ENCODE measurements around the gene SH2D7.

SH2D7 gene

DNA sequence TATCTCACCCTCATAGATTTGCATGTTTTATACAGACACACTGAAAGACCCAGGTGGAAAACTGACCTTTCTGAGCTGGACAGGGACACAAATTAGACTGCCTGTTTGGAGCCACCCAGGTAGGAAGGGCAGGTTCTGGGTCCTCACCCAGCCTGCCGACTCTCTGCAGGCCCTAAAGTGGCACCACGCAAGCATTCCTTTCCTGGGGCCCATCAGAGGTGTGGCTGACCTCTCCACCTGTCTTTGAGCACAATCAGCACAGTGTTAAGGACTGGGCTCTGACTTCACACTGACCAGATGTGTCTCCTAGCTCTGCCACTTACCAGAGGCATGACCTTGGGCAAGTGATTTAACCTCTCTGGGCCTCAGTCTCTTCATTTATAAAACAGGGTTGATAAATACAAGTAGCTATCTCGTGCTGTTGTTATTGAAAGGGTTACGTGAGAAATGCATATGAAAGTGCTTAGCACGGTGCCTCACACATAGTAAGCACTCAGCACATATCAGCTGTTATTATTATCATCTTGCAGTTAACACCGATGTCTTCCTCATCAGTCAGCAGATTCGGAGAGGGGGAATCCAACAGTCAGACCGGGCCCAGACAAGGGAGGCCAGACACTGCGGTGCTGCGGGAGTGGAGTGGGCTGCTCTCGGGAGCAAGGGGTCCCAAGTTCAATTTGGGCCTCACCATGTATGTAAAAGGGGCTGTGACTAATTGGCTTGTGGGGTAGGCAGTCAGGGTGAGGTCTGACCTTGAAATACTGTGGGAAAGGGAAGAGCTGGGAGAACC, 12.9 kb upstream of the SH2D7 start:
- no peak for DNase-seq

DNA sequence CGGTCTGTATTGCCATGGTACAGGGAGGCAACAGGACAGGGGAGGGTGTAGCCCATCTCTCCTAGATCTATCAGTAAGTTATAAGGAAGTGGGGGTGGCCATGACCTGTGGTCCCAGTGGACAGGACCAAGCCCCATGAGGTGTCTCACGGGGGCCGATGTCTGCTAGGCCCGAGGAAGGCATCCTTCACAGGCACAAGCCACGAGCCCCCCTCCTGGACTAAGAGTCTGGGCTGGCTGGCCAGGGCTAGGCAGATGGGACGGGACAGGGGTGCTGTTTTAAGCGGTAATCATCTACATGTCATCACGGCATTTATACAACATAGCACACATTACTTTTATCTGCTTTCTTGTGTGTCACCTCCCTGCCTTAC, 12.3 kb upstream of the SH2D7 start:
- DNase-seq, result no peak

DNA sequence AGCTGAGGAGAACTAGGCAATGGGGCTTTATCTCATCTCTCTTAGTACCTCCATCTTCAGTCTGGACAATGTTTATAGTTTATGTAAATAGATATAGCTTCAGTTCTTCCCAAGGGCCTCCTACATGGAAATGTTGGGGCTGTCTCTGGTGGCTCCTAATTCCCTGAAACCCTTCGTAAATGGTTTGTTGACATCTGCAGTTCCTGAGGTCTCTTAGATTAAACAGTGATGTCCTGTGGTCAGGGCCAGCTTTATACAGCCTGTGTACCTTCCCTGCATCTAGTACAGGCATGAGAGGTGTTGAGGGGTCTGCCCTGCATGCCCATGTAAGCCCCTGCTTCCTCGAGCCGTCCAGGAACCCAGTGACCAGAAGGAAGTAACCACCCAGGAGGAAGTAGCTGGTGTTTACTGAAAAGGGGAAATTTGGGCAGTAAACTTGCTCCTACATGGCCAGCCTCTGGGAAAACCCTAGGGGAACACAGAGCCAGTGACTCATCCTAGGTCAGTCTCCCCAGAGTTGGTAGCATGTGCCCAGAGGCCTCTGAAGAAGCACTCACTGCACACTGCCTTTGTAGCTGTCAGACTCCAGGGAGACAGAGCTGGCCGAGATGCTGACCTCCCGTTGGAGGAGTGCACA, 10.1 kb upstream of the SH2D7 start:
- peak; percentile 93 to 98 (median 96) for DNase-seq

DNA sequence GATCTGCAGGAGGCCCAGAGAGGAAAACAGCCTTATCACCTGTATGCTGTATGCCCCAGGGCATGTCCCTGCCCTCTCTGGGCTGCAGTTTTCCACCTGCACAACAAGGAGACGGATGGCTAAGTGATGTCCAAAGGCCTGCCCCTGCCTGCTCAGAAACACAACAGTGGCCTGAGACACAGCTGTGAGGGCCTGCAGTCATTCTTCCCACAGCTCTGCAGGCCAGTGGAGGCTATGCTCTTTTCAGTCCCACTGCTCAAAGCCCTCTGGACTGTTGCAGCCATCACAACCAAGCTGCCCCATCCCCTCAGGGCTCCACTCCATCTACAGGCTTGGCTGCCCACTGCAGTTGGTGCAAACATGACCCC, 9.6 kb upstream of the SH2D7 start:
- no peak for DNase-seq

- no peak for DNase-seq
Measured at GRCh38 chr15:78083186-78083585, 9.2 kb upstream of the SH2D7 start.

DNA sequence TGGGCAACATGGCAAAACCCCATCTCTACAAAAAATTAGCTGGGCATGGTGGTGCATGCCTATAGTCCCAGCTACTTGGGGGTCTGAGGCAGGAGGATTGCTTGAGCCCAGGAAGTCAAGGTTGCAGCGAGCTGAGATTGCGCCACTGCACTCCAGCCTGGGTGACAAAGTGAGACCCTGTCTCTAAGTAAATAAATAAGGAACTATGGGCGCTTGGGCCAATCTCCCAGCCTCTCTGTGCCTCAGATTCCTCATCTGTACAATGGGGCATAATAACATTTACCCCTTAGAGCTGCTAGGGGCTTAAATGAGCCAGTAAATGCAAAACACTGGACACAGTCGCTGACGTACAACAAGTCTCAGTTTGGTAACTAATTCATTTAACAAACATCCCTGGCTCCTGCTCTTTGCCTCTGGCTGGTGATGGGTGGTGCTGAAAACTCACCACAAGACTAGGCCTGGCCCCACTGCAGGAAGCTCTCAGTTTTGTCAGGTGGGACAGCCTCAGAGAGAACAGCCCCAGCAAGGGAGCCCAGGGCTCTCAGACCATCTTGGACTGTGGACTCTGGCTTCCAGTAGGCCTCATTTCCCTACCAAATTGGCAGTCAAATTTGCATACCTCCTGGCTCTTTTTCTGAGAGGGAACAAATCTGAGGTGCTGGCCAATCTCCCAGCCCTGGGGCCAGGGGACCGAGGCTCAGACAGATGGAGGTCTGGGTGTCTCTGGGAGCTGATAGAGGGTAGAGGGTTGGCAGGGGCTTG, 8.5 kb upstream of the SH2D7 start:
- DNase-seq, result no peak

DNA sequence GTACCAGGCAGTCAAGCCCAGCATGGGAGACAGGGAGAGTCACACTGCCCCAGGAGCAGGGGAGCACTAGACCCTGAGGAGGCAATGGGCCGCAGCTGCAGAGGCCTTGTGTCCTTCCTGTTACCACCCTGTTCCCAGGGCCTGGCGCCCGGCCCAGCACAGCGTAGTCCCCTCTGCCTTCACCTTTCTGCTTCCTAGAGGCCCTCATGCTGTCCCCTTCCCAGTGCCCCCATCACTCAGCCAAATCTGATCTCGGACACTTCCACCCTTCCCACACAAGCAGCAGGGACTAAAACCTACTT, 8.0 kb upstream of the SH2D7 start:
- no peak for DNase-seq

DNA sequence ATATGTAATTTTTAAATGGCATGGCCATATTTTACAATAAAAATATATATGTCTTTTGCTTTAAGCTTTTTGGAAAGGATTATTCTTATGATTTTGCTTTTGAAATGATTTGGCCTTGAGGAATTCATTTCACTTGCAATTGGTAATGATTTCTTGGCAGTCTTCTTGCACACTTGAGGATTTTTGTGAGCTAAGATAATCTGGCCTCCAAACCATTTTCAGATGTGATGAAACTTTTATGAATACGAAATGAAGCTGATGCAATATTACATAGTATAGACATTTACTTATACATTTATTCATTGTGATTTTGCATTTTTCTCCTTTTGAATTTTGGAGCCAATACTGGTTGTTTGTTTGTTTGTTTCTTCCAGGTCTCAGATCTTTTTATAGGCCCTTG, 6.4 kb upstream of the SH2D7 start:
- DNase-seq, result peak in 1 of 3 donors; percentile 42

DNA sequence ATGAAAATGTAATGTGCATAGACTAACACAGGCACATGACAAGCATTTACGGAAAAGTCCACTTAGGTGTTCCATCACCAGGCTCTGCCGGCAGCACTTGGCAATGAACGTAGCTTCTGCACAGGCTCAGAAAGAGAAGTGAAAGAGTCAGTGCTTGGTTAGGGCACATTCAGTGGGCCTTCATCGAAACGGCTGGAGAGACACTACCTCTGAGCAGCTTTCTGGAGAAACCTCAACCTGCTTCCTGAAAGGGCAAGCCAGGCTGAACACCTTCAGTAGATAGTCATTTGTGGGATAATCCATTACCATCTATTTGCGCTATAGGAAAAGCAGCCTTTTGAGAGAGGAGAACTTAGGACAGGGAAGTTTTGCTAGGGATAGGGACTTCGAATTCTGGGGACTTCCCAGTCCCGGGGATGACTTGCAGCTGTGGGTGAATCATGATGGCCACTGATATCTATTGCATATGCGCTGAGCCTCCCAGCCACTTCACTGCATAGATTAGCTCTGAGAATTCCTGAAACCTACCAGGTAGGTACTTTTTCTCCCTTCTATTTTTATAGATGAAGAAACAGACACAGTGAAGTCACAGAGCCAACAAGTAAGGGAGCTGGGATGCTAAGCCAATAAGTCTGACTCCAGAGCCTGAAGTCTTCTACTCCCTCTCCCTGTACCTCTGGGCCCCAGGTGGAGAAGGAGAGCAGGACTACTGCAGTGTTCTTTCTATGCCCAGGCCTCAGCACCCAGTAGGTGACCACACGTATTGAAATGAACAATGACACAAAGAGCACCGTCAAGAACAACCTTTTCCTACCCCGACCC, 4.2 kb upstream of the SH2D7 start:
- DNase-seq, result peak; percentile 85 to 91 (median 85)

DNA sequence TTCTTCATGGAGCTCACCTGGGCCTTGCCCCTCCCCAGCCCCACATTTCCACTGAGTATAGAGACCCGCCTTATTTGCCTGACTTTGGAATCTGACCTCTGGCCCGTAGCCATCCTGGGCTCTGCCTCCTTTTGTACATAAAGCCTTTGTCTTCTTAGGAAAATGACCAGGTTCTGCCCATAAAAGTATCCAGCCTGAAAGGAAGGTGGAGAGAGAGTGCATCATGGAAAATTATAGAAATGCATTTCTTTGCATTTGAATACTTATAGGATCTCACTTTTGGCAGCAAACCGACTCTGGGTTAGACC, 3.6 kb upstream of the SH2D7 start:
- DNase-seq, result no peak

DNA sequence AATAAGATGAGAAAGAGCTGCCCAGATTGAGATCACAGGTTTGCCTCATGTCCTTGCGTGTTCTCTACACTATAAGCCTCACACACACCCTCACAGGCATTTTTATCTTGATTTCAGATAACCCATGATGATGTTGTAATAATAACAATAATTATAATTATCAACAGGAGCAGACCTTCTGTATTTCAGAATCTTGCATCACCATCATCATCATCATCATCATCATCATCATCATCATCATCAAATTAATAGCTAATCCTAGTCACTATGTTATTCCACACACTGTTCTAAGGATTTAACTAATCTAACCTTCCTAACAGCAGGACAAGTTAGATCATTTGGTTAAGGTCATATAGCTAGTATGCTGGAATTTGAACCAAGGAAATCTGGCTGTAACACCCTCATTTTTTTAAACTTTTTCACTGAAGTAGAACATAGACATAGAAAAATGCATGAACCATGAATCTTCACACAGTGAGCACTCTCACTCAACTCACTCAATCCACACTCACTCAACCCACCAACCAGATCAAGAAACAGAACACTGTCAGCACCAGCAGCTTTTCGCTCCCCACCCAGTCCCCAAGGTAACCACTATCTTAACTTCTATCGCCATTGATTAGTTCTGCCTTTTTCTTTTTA, 1.8 kb upstream of the SH2D7 start:
- no peak for DNase-seq

DNA sequence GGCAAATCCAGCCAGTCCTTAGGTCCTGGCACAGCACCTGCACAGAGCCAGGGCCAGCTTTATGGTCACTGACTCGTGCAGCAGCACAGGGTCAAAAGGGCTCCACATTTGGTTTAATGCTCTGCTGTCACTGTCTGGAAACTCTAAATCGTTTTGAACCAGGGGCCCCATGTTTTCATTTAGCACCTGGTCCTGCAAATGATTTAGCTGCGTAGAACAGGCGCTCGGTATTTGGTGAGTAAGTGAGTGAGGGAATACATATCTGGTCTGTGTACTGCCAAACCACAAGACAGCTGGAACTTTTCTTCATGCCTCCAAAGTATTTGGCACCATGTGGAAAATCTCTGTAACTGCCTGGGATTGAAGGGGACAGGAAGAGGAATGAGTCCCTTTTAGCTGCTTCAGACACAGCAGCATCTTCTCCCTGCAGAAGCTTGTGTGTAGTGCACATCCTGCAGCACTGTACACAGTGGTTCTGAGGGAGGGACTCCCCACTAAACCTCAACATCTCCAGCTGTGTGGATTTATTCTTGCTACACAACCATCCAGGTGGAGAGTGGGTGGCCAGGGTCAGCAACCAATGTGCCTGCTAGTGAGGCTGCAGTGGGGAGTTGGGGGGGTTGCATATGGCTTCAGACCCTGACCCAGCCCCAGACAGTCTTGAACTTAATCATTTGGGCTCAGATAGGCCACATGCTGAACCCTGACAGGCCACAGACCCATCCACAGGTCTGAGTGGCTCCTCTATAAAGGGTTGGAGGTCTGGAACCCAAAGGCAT, 1.1 kb downstream of the SH2D7 start:
- no peak for DNase-seq

DNA sequence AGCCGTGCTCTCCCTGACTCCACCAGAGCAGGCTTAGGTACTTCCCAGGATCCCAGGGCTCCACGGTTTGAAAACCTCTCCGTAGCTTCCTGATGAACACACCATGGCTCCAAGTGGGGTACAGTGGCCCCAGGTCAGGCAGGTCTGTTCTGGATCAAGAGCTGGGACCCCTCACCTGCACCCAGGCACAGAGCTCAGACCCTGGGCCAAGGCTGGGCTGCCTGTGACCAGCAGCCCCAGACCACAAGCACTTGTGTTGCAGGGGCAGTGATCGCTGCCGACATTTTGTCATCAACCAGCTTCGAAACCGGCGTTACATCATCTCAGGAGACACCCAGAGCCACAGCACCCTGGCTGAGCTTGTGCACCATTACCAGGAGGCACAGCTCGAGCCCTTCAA, 5.3 kb downstream of the SH2D7 start:
- DNase-seq, result no peak

DNA sequence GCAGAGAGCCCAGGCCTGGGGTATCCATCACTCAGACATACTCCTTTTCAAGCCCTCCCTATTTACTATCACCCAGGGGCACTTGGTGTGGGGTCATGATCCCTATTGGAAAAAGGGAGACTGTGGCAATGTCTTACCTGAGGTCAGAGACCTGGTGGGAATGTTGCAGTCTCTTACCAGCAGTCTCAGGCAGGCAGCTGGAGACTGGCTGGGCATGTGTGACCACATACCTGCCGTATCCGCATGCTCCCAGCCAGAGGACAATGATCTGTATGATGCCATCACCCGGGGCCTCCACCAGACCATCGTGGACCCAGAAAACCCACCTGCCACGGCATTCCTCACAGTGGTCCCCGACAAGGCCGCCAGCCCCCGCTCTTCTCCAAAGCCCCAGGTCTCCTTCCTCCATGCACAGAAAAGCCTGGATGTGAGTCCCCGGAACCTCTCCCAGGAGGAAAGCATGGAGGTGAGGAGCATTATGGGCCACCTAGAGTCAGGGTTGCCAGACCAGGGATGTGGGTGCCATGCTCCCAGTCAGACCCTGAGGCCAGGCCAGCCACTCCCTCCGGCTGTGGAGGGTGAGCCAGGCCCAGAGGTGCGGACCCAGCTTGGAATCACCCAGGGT, 5.9 kb downstream of the SH2D7 start:
- DNase-seq, result no peak

GRCh38 chr15:78100886-78101285, 8.5 kb downstream of the SH2D7 start:
- no peak for DNase-seq

- no peak for DNase-seq
Measured at GRCh38 chr15:78101423-78102105, 9.2 kb downstream of the SH2D7 start.

- DNase-seq, result no peak
Measured at GRCh38 chr15:78102211-78102610, 9.8 kb downstream of the SH2D7 start.

DNA sequence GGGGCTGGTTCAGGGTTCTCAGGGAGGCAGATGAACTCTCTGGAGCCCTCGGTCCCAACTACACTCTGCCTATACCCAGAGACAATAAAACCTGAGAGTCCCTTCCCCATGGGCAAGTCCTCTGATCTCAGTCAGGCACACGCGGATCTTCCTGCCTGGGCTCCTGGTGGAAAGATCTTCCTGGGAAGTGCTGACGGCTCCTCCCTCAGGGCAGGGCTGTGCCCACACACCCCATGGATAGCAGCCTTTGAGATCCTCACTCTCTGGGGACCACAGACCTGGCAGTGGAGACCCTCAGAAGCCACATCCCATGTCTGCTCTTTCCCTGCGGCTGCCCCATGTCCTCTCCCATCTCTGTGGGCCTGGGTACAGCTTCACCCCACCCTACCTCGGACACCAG, 10.4 kb downstream of the SH2D7 start:
- no peak for DNase-seq

GRCh38 chr15:78103406-78104118, 11.2 kb downstream of the SH2D7 start:
- DNase-seq, result peak; percentile 20 to 43 (median 38)

GRCh38 chr15:78104119-78104479, 11.7 kb downstream of the SH2D7 start:
- DNase-seq, result no peak
